WTC11 (cell line): ENCODE results near the gene HDAC10. TPM values are rescaled to one million over a fixed set of nuclear protein-coding genes. Genes with fewer than 3 reads are reported as not detected.

Experiments used
- ATAC-seq: fragments of 200-7000 bp; cut with Tn5 transposase; 2 replicates; pipeline ENCODE4 v1.10.0; 2021; ENCODE audit warnings: mild to moderate bottlenecking, moderate library complexity
- CTCF ChIA-PET: fragments of 300-600 bp; sonication (Branson Sonifier 250); formaldehyde crosslinking; loops from one replicate; lab custom pipeline; 2021; ENCODE audit warnings: antibody characterized with exemption; lab: Charles Lee
- POLR2A ChIA-PET: fragments of 350-600 bp; sonication (Branson Sonifier 250); formaldehyde crosslinking; loops from one replicate; lab custom pipeline; 2021; ENCODE audit warnings: antibody characterized with exemption; lab: Charles Lee
- DNase-seq: peaks from one replicate; pipeline ENCODE4 v3.0.0; 2021; ENCODE audit warnings: low spot score
- H3K27ac Mint-ChIP-seq: 2 replicates; pipeline ENCODE4 v1.8.0; 2021; ENCODE audit warnings: mixed read lengths
- H3K27me3 Mint-ChIP-seq: 2 replicates; pipeline ENCODE4 v1.8.0; 2021; ENCODE audit warnings: low read depth, mild to moderate bottlenecking, moderate library complexity, mixed read lengths
- H3K36me3 Mint-ChIP-seq: 2 replicates; pipeline ENCODE4 v1.8.0; 2021; ENCODE audit warnings: mixed read lengths
- H3K4me1 Mint-ChIP-seq: 2 replicates; pipeline ENCODE4 v1.8.0; 2022; ENCODE audit warnings: mixed read lengths
- H3K4me3 Mint-ChIP-seq: 2 replicates; pipeline ENCODE4 v1.8.0; 2021; ENCODE audit warnings: mild to moderate bottlenecking, moderate library complexity, mixed read lengths
- H3K9me3 Mint-ChIP-seq: 2 replicates; pipeline ENCODE4 v1.8.0; 2021; ENCODE audit warnings: mixed read lengths
- AR ChIP-seq: fragments of 250-450 bp; sonication (Bioruptor Pico); IDR thresholded peaks from 2 replicates; pipeline ENCODE4 v1.9.0; 2021; ENCODE audit warnings: mild to moderate bottlenecking
- CDX4 ChIP-seq: fragments of 250-450 bp; sonication (Bioruptor Pico); IDR thresholded peaks from 2 replicates; pipeline ENCODE4 v1.9.0; 2021; ENCODE audit warnings: moderate library complexity, mild to moderate bottlenecking, inconsistent platforms, borderline replicate concordance
- E2F4 ChIP-seq: sonication (generic); formaldehyde crosslinking; IDR thresholded peaks from 2 replicates; pipeline ENCODE4 v1.8.1; 2022; ENCODE audit warnings: low read depth, mild to moderate bottlenecking, moderate library complexity, missing genetic modification reagents, borderline replicate concordance
- E2F5 ChIP-seq: sonication (generic); formaldehyde crosslinking; IDR thresholded peaks from 2 replicates; pipeline ENCODE4 v1.8.1; 2022; ENCODE audit warnings: mild to moderate bottlenecking, moderate library complexity, missing genetic modification reagents
- EMX1 ChIP-seq: fragments of 250-450 bp; sonication (Bioruptor Pico); IDR thresholded peaks from 2 replicates; pipeline ENCODE4 v1.8.0; 2021; ENCODE audit warnings: mild to moderate bottlenecking
- ESRRA ChIP-seq: sonication (generic); formaldehyde crosslinking; IDR thresholded peaks from 2 replicates; pipeline ENCODE4 v1.8.1; 2022; ENCODE audit warnings: mild to moderate bottlenecking, missing genetic modification reagents, borderline replicate concordance
- ETV6 ChIP-seq: sonication (generic); formaldehyde crosslinking; IDR thresholded peaks from 2 replicates; pipeline ENCODE4 v1.8.1; 2022; ENCODE audit warnings: mild to moderate bottlenecking, missing genetic modification reagents
- FOXK1 ChIP-seq: sonication (generic); formaldehyde crosslinking; IDR thresholded peaks from 2 replicates; pipeline ENCODE4 v1.8.0; 2022; ENCODE audit warnings: mild to moderate bottlenecking, moderate library complexity, missing genetic modification reagents
- IRF1 ChIP-seq: sonication (generic); formaldehyde crosslinking; IDR thresholded peaks from 2 replicates; pipeline ENCODE4 v1.8.0; 2023; ENCODE audit warnings: missing genetic modification reagents
- PREB ChIP-seq: sonication (generic); formaldehyde crosslinking; IDR thresholded peaks from 2 replicates; pipeline ENCODE4 v1.8.1; 2022; ENCODE audit warnings: mild to moderate bottlenecking, missing genetic modification reagents, moderate library complexity, borderline replicate concordance
- TP53 ChIP-seq: sonication (generic); formaldehyde crosslinking; IDR thresholded peaks from 2 replicates; pipeline ENCODE4 v1.8.1; 2023; ENCODE audit warnings: mild to moderate bottlenecking, missing genetic modification reagents
- ZNF219 ChIP-seq: sonication (generic); formaldehyde crosslinking; IDR thresholded peaks from 2 replicates; pipeline ENCODE4 v1.8.0; 2023; ENCODE audit warnings: missing genetic modification reagents, mild to moderate bottlenecking, borderline replicate concordance
- ZNF232 ChIP-seq: sonication (generic); formaldehyde crosslinking; IDR thresholded peaks from 2 replicates; pipeline ENCODE4 v1.8.0; 2022; ENCODE audit warnings: mild to moderate bottlenecking, missing genetic modification reagents
- ZNF532 ChIP-seq: fragments of 250-450 bp; sonication (Bioruptor Pico); IDR thresholded peaks from 2 replicates; pipeline ENCODE4 v1.9.0; 2021; ENCODE audit warnings: mild to moderate bottlenecking, borderline replicate concordance
- total RNA-seq: library from RNA; stranded (reverse); gene quantifications from 3 replicates; pipeline ENCODE4 v1.2.3, GENCODE V29; 2021
- TF ChIP-seq, protein P1 (sequence below): sonication (generic); formaldehyde crosslinking; IDR thresholded peaks from 2 replicates; pipeline ENCODE4 v1.8.1; 2023; ENCODE audit warnings: mild to moderate bottlenecking, missing genetic modification reagents
- TF ChIP-seq, protein P2 (sequence below): fragments of 250-450 bp; sonication (Bioruptor Pico); IDR thresholded peaks from 2 replicates; pipeline ENCODE4 v2.1.2; 2022; ENCODE audit warnings: mild to moderate bottlenecking, moderate library complexity
- TF ChIP-seq, protein P3 (sequence below): sonication (generic); formaldehyde crosslinking; IDR thresholded peaks from 2 replicates; pipeline ENCODE4 v1.8.0; 2023; ENCODE audit warnings: mild to moderate bottlenecking, missing genetic modification reagents
- TF ChIP-seq, protein P4 (sequence below): sonication (generic); formaldehyde crosslinking; IDR thresholded peaks from 2 replicates; pipeline ENCODE4 v1.8.0; 2022; ENCODE audit warnings: mild to moderate bottlenecking, missing genetic modification reagents

The HDAC10 gene
- total RNA-seq, 1 experiment from 2014 or later = 40.9 TPM

GRCh38 chr22:50281957-50282356 lies 30.9 kb upstream of the HDAC10 start:
- Mint-ChIP-seq H3K9me3 (no peaks in the 10 kb centered on the region), H3K27me3 (no peaks in the 10 kb centered on the region), H3K4me3 (no peak overlapping the region), H3K4me1 (no peaks in the 10 kb centered on the region), H3K36me3 (peaks cover 33% of the 10 kb centered on the region), H3K27ac (no peak overlapping the region)
- DNase-seq = no peak
- no peak for ATAC-seq
- CTCF ChIA-PET = no interaction called here
- TF ChIP-seq EMX1 (CRISPR knock-in tag) (no peak), IRF1 (CRISPR knock-in tag) (no peak), AR (CRISPR knock-in tag) (no peak), E2F4 (CRISPR knock-in tag) (no peak), TP53 (no peak), CDX4 (CRISPR knock-in tag) (no peak), ETV6 (CRISPR knock-in tag) (no peak), ZNF219 (CRISPR knock-in tag) (no peak), ZNF232 (no peak), ESRRA (CRISPR knock-in tag) (no peak), FOXK1 (no peak), PREB (no peak), E2F5 (no peak), ZNF532 (CRISPR knock-in tag) (no peak)
- TF ChIP-seq, protein P1, sequence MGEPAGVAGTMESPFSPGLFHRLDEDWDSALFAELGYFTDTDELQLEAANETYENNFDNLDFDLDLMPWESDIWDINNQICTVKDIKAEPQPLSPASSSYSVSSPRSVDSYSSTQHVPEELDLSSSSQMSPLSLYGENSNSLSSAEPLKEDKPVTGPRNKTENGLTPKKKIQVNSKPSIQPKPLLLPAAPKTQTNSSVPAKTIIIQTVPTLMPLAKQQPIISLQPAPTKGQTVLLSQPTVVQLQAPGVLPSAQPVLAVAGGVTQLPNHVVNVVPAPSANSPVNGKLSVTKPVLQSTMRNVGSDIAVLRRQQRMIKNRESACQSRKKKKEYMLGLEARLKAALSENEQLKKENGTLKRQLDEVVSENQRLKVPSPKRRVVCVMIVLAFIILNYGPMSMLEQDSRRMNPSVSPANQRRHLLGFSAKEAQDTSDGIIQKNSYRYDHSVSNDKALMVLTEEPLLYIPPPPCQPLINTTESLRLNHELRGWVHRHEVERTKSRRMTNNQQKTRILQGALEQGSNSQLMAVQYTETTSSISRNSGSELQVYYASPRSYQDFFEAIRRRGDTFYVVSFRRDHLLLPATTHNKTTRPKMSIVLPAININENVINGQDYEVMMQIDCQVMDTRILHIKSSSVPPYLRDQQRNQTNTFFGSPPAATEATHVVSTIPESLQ = no peak
- TF ChIP-seq, protein P2, sequence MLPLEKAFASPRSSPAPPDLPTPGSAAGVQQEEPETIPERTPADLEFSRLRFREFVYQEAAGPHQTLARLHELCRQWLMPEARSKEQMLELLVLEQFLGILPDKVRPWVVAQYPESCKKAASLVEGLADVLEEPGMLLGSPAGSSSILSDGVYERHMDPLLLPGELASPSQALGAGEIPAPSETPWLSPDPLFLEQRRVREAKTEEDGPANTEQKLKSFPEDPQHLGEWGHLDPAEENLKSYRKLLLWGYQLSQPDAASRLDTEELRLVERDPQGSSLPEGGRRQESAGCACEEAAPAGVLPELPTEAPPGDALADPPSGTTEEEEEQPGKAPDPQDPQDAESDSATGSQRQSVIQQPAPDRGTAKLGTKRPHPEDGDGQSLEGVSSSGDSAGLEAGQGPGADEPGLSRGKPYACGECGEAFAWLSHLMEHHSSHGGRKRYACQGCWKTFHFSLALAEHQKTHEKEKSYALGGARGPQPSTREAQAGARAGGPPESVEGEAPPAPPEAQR (CRISPR knock-in tag) = no peak
- TF ChIP-seq, protein P3, sequence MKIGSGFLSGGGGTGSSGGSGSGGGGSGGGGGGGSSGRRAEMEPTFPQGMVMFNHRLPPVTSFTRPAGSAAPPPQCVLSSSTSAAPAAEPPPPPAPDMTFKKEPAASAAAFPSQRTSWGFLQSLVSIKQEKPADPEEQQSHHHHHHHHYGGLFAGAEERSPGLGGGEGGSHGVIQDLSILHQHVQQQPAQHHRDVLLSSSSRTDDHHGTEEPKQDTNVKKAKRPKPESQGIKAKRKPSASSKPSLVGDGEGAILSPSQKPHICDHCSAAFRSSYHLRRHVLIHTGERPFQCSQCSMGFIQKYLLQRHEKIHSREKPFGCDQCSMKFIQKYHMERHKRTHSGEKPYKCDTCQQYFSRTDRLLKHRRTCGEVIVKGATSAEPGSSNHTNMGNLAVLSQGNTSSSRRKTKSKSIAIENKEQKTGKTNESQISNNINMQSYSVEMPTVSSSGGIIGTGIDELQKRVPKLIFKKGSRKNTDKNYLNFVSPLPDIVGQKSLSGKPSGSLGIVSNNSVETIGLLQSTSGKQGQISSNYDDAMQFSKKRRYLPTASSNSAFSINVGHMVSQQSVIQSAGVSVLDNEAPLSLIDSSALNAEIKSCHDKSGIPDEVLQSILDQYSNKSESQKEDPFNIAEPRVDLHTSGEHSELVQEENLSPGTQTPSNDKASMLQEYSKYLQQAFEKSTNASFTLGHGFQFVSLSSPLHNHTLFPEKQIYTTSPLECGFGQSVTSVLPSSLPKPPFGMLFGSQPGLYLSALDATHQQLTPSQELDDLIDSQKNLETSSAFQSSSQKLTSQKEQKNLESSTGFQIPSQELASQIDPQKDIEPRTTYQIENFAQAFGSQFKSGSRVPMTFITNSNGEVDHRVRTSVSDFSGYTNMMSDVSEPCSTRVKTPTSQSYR (CRISPR knock-in tag) = no peak
- TF ChIP-seq, protein P4, sequence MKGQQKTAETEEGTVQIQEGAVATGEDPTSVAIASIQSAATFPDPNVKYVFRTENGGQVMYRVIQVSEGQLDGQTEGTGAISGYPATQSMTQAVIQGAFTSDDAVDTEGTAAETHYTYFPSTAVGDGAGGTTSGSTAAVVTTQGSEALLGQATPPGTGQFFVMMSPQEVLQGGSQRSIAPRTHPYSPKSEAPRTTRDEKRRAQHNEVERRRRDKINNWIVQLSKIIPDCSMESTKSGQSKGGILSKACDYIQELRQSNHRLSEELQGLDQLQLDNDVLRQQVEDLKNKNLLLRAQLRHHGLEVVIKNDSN = no peak
- POLR2A ChIA-PET = no interaction called here
